OCI-LY7 (cell line): ENCODE data around the gene NACC2.

Source experiments
- EZH2phosphoT487 ChIP-seq: fragments of 200-600 bp; sonication (generic); IDR thresholded peaks from 2 replicates; pipeline ENCODE4 v1.6.1; 2018; ENCODE audit warnings: low read depth, borderline replicate concordance, mild to moderate bottlenecking, mixed run types, antibody characterized with exemption, low read length, moderate library complexity, mixed read lengths
- TF ChIP-seq, protein P1 (sequence below): fragments of 200-600 bp; sonication (generic); conservative IDR thresholded peaks from 2 replicates; pipeline ENCODE4 v1.5.1; 2014; ENCODE audit warnings: mild to moderate bottlenecking, antibody characterized with exemption, low read length, moderate library complexity, mixed read lengths

- TF ChIP-seq, protein P1, sequence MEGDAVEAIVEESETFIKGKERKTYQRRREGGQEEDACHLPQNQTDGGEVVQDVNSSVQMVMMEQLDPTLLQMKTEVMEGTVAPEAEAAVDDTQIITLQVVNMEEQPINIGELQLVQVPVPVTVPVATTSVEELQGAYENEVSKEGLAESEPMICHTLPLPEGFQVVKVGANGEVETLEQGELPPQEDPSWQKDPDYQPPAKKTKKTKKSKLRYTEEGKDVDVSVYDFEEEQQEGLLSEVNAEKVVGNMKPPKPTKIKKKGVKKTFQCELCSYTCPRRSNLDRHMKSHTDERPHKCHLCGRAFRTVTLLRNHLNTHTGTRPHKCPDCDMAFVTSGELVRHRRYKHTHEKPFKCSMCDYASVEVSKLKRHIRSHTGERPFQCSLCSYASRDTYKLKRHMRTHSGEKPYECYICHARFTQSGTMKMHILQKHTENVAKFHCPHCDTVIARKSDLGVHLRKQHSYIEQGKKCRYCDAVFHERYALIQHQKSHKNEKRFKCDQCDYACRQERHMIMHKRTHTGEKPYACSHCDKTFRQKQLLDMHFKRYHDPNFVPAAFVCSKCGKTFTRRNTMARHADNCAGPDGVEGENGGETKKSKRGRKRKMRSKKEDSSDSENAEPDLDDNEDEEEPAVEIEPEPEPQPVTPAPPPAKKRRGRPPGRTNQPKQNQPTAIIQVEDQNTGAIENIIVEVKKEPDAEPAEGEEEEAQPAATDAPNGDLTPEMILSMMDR: no peak
- no peak for TF ChIP-seq EZH2phosphoT487
Observed at GRCh38 chr9:136044971-136045594, 50.0 kb downstream of the NACC2 start.
